PC-3 (cell line): ENCODE data around the gene SULT4A1.

Source experiments
- EZH2 ChIP-seq: fragments of 300-600 bp; sonication (generic); IDR thresholded peaks from one replicate; pipeline ENCODE4 v1.6.1; 2017; ENCODE audit warnings: antibody characterized with exemption, mild to moderate bottlenecking, low read length; ENCODE audit not compliant: unreplicated experiment
- TF ChIP-seq, protein P1 (sequence below): fragments of 300-600 bp; sonication (generic); conservative IDR thresholded peaks from 2 replicates; pipeline ENCODE4 v1.5.1; 2017; ENCODE audit warnings: antibody characterized with exemption, low read depth, mild to moderate bottlenecking, low read length

DNA sequence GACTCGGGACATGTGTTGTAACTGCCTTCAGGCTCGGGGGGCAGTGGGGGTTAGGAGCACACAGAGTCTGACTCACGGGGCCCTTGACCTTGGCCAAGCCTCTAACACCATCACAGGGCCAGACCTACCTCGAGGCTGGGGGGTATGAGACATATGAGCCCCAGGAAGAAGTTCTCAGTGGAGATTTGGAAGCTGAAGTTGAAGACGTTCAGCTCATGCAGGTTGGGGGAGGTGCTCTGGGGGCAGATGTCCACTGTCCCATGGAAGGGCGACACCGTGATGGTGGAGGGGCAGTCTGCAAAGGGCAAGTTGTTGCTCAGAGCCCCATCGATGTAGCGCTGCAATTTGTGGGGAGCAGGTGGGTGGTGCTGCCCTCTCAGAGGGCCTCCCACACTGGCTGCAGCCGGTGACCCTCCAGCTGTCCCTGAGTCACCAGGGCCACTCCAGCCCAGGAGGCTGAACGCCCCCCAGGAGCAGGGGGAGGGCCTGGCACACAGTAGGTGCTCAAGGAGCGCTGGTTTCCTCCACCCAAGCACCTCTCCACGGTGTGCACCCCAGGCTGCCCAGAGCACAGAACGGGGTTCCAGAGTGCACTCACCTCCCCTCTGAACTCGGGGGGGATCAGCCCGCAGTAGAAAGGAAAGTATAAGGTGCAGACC, 27.0 kb upstream of the SULT4A1 start:
- TF ChIP-seq, protein P1, sequence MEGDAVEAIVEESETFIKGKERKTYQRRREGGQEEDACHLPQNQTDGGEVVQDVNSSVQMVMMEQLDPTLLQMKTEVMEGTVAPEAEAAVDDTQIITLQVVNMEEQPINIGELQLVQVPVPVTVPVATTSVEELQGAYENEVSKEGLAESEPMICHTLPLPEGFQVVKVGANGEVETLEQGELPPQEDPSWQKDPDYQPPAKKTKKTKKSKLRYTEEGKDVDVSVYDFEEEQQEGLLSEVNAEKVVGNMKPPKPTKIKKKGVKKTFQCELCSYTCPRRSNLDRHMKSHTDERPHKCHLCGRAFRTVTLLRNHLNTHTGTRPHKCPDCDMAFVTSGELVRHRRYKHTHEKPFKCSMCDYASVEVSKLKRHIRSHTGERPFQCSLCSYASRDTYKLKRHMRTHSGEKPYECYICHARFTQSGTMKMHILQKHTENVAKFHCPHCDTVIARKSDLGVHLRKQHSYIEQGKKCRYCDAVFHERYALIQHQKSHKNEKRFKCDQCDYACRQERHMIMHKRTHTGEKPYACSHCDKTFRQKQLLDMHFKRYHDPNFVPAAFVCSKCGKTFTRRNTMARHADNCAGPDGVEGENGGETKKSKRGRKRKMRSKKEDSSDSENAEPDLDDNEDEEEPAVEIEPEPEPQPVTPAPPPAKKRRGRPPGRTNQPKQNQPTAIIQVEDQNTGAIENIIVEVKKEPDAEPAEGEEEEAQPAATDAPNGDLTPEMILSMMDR, result no peak
- TF ChIP-seq EZH2, result no peak
